ENCODE results near the gene FNDC3B. TPM values are rescaled to one million over a fixed set of nuclear protein-coding genes. Genes with fewer than 3 reads are reported as not detected.

Gene FNDC3B
- total RNA-seq, 1 experiment from 2014 or later, result 48.6 TPM

DNA sequence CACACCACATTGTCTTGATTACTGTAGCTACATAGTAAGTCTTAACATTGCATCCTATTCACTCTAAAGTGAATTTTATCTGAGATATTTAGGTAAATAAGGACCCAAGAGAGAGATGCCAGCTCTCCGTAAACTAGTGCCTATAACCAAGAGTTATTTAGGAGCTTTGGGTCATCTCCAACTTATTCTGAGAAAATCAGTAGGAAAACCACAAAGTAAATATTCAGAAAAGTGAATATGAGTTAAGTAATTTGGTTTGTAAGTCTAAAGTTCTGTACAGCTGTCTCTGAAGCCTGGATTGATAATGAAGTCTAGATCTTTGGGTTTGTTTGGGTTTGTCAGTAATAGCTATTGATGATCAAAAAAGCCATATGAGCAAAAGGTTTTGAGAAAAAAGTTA lies 120.0 kb downstream of the FNDC3B start:
- H3K27me3 ChIP-seq (ENCODE audit: low read length), result no peaks in the 10 kb centered on the region
- no peaks in the 10 kb centered on the region for H3K9me2 ChIP-seq (replicated peaks; ENCODE audit: low read length)
- peak overlapping the region; percentile 15 for H3K27ac ChIP-seq (ENCODE audit: low read length)
- peaks cover 98% of the 10 kb centered on the region for H3K79me2 ChIP-seq (ENCODE audit: low read length)
- no peak overlapping the region for H3K4me3 ChIP-seq (ENCODE audit: low read length)
- TF ChIP-seq, protein P1, sequence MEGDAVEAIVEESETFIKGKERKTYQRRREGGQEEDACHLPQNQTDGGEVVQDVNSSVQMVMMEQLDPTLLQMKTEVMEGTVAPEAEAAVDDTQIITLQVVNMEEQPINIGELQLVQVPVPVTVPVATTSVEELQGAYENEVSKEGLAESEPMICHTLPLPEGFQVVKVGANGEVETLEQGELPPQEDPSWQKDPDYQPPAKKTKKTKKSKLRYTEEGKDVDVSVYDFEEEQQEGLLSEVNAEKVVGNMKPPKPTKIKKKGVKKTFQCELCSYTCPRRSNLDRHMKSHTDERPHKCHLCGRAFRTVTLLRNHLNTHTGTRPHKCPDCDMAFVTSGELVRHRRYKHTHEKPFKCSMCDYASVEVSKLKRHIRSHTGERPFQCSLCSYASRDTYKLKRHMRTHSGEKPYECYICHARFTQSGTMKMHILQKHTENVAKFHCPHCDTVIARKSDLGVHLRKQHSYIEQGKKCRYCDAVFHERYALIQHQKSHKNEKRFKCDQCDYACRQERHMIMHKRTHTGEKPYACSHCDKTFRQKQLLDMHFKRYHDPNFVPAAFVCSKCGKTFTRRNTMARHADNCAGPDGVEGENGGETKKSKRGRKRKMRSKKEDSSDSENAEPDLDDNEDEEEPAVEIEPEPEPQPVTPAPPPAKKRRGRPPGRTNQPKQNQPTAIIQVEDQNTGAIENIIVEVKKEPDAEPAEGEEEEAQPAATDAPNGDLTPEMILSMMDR (conservative IDR thresholded peaks at IDR 0.05; ENCODE audit: low read depth, low read length), result no peak
- TF ChIP-seq EZH2 (IDR thresholded peaks at IDR 0.05; ENCODE audit: low read length, unreplicated experiment) (no peak), EZH2phosphoT487 (IDR thresholded peaks at IDR 0.05; ENCODE audit: borderline replicate concordance, low read length) (no peak)
- H3K9ac ChIP-seq (ENCODE audit: low read length), result no peak overlapping the region
- H3K9me3 ChIP-seq (ENCODE audit: low read length), result no peaks in the 10 kb centered on the region
- ATAC-seq, result peak; percentile 78
- peak overlapping the region; percentile 45 for H3K4me2 ChIP-seq (ENCODE audit: low read length)
- 0 out of 2 replicates have a peak, but pooled peaks cover 4% of the 10 kb centered on the region for H4K20me1 ChIP-seq (ENCODE audit: low read length)
- POLR2A ChIA-PET (ENCODE audit: unreplicated experiment), result interaction anchor here (0.6 kb wide), 1 partner anchor 403 kb away, joined by 3 read pairs; no protein-coding TSS in a partner anchor
- H3K4me1 ChIP-seq (ENCODE audit: insufficient read depth, low read length), result peaks cover 41% of the 10 kb centered on the region
- peak; percentile 66 for DNase-seq
- intact Hi-C loops (cut with micrococcal nuclease), result no loop called here
- no TSS peak for BruUV-seq (replicated peaks)
- no peaks in the 10 kb centered on the region for H3K36me3 ChIP-seq (ENCODE audit: low read depth, low read length)
- CTCF ChIA-PET, result no interaction called here
- H2AFZ ChIP-seq (ENCODE audit: low read length), result no peak overlapping the region
- H3F3A ChIP-seq (ENCODE audit: low read length, unreplicated experiment), result no peaks in the 10 kb centered on the region

DNA sequence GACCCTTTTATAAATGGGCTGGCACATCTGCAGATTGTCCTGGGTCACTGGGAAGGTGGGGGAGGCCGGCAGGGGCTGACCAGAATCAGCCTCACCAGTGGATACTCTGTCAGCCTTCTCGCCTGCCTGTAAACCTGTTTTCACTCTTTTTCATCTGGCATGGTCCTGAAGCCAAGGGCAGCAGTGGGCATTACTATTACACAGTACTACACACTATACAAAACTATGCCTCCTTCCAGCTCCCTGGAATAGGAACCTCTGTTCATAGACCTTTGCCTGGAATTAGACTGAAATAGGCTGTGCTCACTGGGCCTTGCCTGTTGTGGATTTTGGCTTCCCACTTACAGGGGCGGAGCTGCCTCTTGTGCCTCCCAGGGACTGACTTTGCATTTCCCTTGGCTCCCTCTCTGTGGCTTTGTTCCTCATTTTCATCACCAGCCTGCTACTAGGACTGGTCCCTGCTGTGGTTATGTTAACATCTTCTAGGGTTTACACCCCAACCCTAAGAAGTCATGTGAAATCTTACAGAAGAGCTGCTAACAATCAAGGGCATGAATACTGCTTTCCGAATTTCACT lies 120.7 kb downstream of the FNDC3B start:
- Histone ChIP-seq H3K36me3 (ENCODE audit: low read depth, low read length) (no peaks in the 10 kb centered on the region), H3K79me2 (ENCODE audit: low read length) (peaks cover 98% of the 10 kb centered on the region), H3K9me2 (replicated peaks; ENCODE audit: low read length) (no peaks in the 10 kb centered on the region), H2AFZ (ENCODE audit: low read length) (no peak overlapping the region), H3K4me1 (ENCODE audit: insufficient read depth, low read length) (peaks cover 34% of the 10 kb centered on the region), H3K27me3 (ENCODE audit: low read length) (no peaks in the 10 kb centered on the region), H3K4me2 (ENCODE audit: low read length) (peak overlapping the region; percentile 45), H3F3A (ENCODE audit: low read length, unreplicated experiment) (no peaks in the 10 kb centered on the region), H3K27ac (ENCODE audit: low read length) (no peak overlapping the region), H3K4me3 (ENCODE audit: low read length) (no peak overlapping the region), H3K9me3 (ENCODE audit: low read length) (no peaks in the 10 kb centered on the region), H4K20me1 (ENCODE audit: low read length) (0 out of 2 replicates have a peak, but pooled peaks cover 4% of the 10 kb centered on the region), H3K9ac (ENCODE audit: low read length) (no peak overlapping the region)
- BruUV-seq (replicated peaks), result no TSS peak
- POLR2A ChIA-PET (ENCODE audit: unreplicated experiment), result interaction anchor here (0.6 kb wide), 1 partner anchor 404 kb away, joined by 3 read pairs; no protein-coding TSS in a partner anchor
- TF ChIP-seq EZH2phosphoT487 (IDR thresholded peaks at IDR 0.05; ENCODE audit: borderline replicate concordance, low read length), result no peak
- TF ChIP-seq EZH2 (IDR thresholded peaks at IDR 0.05; ENCODE audit: low read length, unreplicated experiment), result no peak
- TF ChIP-seq, protein P1 (conservative IDR thresholded peaks at IDR 0.05; ENCODE audit: low read depth, low read length), result no peak
- DNase-seq (no peak), ATAC-seq (no peak; the same call in 1 of the 2 replicates)
- intact Hi-C loops (cut with micrococcal nuclease), result no loop called here
- CTCF ChIA-PET, result no interaction called here

DNA sequence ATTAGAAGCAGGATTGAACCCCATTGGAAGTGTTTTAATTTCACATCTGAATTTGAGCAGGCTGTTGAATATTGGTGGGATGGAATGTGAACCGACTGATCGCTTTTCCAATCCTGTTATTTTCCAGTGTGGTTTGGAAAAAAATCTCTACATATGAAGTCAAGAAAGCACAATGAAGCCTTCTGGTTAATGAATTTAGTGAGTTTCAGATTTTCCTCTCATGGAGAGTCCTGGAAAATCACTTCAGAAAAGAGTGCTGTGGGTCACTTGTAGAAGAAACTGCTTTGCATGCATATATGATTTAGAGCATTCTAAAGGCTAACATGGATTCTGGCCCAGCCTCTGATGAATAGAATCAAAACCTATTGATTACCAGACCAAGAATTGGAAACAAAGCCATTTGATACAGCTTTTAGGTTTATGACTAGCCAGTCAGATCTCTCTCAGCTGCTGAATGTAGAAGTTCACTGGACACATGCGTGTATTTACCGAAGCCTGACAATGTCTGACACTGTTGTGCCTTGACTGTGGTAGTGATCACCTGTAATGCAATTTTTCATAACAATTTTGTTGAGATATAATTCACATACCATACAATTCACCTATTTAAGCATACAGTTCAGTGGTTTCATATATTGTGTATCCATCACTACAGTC lies 121.9 kb downstream of the FNDC3B start:
- Histone ChIP-seq H4K20me1 (ENCODE audit: low read length) (0 out of 2 replicates have a peak, but pooled peaks cover 4% of the 10 kb centered on the region), H3F3A (ENCODE audit: low read length, unreplicated experiment) (no peaks in the 10 kb centered on the region), H3K27me3 (ENCODE audit: low read length) (no peaks in the 10 kb centered on the region), H3K9ac (ENCODE audit: low read length) (no peak overlapping the region), H3K36me3 (ENCODE audit: low read depth, low read length) (no peaks in the 10 kb centered on the region), H3K27ac (ENCODE audit: low read length) (no peak overlapping the region), H3K4me2 (ENCODE audit: low read length) (no peak overlapping the region), H3K9me2 (replicated peaks; ENCODE audit: low read length) (no peaks in the 10 kb centered on the region), H3K79me2 (ENCODE audit: low read length) (peaks cover 98% of the 10 kb centered on the region), H3K9me3 (ENCODE audit: low read length) (no peaks in the 10 kb centered on the region), H3K4me1 (ENCODE audit: insufficient read depth, low read length) (peaks cover 23% of the 10 kb centered on the region), H3K4me3 (ENCODE audit: low read length) (no peak overlapping the region), H2AFZ (ENCODE audit: low read length) (no peak overlapping the region)
- DNase-seq (no peak), ATAC-seq (no peak)
- TF ChIP-seq, protein P1 (conservative IDR thresholded peaks at IDR 0.05; ENCODE audit: low read depth, low read length), result no peak
- ChIA-PET POLR2A (ENCODE audit: unreplicated experiment) (no interaction called here), CTCF (no interaction called here)
- intact Hi-C loops (cut with micrococcal nuclease), result no loop called here
- BruUV-seq (replicated peaks), result no TSS peak
